GM12874 (cell line): ENCODE measurements around the gene ADK.

Experiments used
- TF ChIP-seq, protein P1 (sequence below): IDR thresholded peaks from 2 replicates; pipeline ENCODE4 v1.5.1; 2011; ENCODE audit warnings: low read depth, mild to moderate bottlenecking, control low read depth, low read length, moderate library complexity; ENCODE audit not compliant: insufficient read depth

ADK gene

DNA sequence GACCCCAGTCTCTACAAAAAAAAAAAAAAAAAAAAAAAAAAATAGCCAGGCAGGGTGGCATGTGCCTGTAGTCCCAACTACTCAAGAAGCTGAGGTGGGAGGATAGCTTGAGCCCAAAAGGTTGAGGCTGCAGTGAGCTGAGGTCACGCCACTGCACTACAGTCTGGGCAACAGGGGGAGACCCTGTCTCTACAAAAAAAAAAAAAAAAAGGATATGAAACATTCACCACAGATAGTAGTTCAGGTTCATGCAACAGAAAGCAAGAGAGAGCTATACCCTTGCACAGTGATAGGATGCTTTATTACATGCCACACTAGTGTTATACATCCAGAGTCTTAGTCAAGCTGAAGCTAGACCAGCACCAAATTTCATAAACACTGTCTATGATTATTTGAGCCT lies 526.9 kb downstream of the ADK start:
- TF ChIP-seq, protein P1, sequence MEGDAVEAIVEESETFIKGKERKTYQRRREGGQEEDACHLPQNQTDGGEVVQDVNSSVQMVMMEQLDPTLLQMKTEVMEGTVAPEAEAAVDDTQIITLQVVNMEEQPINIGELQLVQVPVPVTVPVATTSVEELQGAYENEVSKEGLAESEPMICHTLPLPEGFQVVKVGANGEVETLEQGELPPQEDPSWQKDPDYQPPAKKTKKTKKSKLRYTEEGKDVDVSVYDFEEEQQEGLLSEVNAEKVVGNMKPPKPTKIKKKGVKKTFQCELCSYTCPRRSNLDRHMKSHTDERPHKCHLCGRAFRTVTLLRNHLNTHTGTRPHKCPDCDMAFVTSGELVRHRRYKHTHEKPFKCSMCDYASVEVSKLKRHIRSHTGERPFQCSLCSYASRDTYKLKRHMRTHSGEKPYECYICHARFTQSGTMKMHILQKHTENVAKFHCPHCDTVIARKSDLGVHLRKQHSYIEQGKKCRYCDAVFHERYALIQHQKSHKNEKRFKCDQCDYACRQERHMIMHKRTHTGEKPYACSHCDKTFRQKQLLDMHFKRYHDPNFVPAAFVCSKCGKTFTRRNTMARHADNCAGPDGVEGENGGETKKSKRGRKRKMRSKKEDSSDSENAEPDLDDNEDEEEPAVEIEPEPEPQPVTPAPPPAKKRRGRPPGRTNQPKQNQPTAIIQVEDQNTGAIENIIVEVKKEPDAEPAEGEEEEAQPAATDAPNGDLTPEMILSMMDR, result no peak

DNA sequence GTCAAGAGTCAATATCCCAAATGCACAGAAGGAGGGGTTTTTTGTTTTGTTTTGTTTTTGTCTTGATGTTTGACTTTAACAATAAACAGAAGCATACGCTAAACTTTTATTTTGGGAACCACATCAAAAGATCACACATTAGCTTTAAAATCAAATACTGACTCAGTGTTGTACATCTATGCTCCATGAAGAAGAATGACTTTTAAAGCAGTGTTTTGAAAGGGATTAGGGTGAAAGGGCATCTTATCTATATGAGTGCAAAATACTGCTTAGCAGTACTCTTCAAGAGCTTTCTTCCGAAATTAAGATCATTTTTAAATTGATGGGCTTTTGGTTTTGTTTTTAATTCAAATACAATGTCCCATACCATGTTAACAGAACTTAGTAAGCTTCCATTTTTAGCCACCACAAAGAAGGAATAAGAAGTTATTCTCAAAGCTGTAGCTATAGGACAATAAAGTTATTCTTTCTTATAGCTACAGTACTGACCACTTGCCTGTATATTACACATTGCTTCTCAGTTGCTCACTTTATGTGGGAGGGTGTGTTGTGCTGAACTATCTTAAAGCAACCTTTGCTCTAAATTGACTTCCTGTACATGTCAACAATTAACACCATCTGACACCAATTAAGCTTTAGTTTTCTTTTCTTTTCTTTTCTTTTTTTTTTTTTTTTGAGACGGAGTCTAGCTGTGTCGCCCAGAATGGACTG lies 531.1 kb downstream of the ADK start:
- TF ChIP-seq, protein P1, result no peak

DNA sequence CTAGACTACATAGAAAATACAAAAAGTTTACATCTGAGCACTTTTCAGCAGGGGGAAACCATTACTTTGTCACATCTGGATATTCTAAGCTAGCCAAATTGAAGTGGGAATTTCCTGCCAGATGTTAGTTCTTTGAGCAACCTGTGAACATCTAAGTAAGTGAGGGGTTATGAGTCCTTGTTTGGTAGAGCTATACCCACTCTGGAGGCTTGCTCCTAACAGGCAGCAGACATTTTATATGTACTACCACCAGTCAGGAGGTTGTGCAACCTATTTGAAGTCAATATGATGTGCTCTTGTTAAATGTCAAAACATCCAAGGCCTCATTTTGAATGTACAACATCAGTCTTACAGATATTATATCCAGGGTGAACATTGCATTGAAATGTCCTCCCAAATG lies 532.0 kb downstream of the ADK start:
- TF ChIP-seq, protein P1, result no peak

DNA sequence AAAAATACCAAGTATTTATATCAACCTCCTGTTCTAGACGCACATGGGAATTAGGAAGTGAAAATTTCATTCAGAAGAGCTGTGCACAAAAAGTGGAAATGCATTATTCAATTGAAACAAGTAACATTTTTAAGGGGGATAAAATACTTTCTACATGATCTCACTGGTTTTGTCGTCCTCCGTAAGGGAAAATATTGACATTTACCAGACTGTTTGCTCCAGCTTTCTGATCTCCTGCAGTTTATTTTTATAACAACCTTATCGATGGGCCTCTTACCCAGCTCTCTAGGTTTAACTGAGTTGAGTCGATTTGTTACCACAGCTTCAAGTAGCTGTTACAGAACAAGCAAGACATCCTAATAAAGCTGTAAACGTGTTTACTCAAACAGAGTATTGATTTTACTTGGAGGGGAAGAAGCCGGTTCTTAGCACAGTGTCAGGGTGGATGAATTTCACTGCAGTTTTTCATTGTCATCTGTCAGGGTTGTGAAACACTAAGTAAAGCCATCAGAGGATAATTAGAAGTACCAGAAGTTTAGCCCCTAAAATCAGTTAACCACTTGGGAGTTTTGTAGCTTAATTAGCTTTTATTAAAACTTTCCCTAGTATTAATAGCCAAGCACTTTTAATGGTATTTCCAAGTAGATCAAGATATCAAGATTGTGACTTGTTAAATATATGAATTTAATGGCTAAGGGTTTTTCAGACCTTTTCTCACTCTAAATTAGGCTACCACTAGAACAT lies 532.8 kb downstream of the ADK start:
- TF ChIP-seq, protein P1, result no peak

DNA sequence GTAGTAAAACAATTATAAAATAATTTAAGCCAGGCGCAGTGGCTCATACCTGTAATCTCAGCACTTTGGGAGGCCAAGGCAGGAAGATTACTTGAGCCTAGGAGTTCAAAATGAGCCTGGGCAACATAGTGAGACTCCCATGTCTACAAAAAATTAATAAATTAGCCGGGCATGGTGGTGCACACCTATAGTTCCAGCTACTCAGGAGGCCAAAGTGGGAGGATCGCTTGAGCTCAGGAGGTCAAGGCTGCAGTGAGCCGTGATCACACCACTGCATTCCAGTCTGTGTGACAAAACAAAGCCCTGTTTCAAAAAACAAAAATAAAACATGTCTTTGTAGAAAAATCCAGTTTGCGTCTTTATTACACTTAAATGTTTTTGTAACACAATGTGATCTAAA lies 533.4 kb downstream of the ADK start:
- TF ChIP-seq, protein P1, result no peak

DNA sequence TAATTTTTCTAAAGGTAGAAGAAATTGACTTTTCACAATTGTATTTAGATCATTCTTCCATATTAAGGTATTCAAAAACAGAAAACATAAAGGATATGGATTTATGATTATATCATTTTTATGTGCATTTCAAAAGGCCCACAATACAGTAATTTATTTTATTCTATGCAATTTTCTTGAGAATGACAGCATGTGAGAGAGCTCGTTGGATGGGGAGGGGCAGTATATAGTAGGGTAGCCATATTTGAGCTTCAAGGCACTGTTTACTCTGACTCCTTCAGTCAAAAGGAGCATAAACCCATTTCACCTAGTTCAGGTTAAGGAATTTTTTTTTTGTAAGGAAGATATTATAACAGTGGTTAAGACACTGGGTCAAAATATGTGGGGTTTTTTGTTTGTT lies 534.5 kb downstream of the ADK start:
- TF ChIP-seq, protein P1, result no peak

DNA sequence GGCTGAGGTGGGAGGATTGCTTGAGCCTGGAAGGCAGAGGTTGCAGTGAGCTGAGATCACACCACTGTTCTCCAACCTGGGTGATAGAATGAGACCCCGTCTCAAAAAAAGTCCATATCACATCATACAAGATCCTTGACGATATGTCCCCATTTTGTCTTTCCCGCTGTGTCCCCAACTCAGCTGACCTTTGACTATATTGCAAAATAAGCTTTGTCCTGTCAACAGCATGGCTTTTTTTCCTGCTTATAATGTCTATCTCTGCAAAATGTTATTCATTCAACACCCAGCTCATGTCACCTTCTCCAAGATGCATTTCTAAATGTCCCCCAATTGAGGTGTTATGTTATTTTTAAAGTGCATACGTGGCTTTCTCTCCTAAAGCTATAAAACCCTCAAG lies 539.4 kb downstream of the ADK start:
- TF ChIP-seq, protein P1, result no peak
